Stomach (tissue), 9 donors: Measurements from ENCODE around the gene PRKCE. TPM values are rescaled to one million over a fixed set of nuclear protein-coding genes. Genes with fewer than 3 reads are reported as not detected.

Source experiments
- DNase-seq, 2 donors: peaks; one replicate each; pipeline versions ENCODE4 v3.0.0 to v3.0.0-alpha.2; 2013 to 2019
- H3K27ac ChIP-seq, 5 donors: fragments of 200-600 bp in 4 of 5; sonication (generic) in 4 of 5; one replicate each; pipeline ENCODE4 v1.5.1; 2013 to 2019; ENCODE audit warnings: mild to moderate bottlenecking in 1 of 5, moderate library complexity in 1 of 5
- H3K27me3 ChIP-seq, 3 donors: fragments of 200-600 bp; sonication (generic); one replicate each; pipeline ENCODE4 v1.5.1; 2017 to 2019; ENCODE audit warnings: mixed run types in 1 of 3
- H3K36me3 ChIP-seq, 4 donors: fragments of 200-600 bp; sonication (generic); 1 replicate in 3 of 4; 2 replicates in 1 of 4; pipeline ENCODE4 v1.5.1; 2016 to 2019
- H3K4me1 ChIP-seq, 4 donors: fragments of 200-600 bp; sonication (generic); one replicate each; pipeline ENCODE4 v1.5.1; 2016 to 2019
- H3K4me3 ChIP-seq, 4 donors: fragments of 200-600 bp; sonication (generic) in 3 of 4; one replicate each; pipeline ENCODE4 v1.5.1; 2016 to 2019; ENCODE audit warnings: mild to moderate bottlenecking in 1 of 4
- H3K9me3 ChIP-seq, 4 donors: fragments of 200-600 bp; sonication (generic); one replicate each; pipeline ENCODE4 v1.5.1; 2016 to 2019
- EP300 ChIP-seq: sonication (generic); formaldehyde crosslinking; IDR thresholded peaks from one replicate; pipeline ENCODE4 v1.6.1; 2017; ENCODE audit warnings: antibody characterized with exemption
- POLR2A ChIP-seq, 4 donors: fragments of 450-650 bp; IDR thresholded peaks; one replicate each; pipeline ENCODE4 v1.6.1; 2016; ENCODE audit warnings: antibody characterized with exemption in 4 of 4, control low read depth in 2 of 4, mild to moderate bottlenecking in 1 of 4, moderate library complexity in 1 of 4
- POLR2AphosphoS5 ChIP-seq, 3 donors: sonication (generic); formaldehyde crosslinking; IDR thresholded peaks; one replicate each; pipeline ENCODE4 v1.6.1; 2016; ENCODE audit warnings: antibody characterized with exemption in 3 of 3
- WGBS, 5 donors: extraction: QIAGEN DNeasy Blood & Tissue Kit in 3 of 5; methylation state at CpG; one replicate each; pipeline versions ENCODE4 v1.1.5 to v1.1.7; 2013 to 2018; 5-methylcytosine and 5-hydroxymethylcytosine counted together
- intact Hi-C: fragments of 100-400 bp; cut with DNase I; formaldehyde crosslinking; loops from one replicate; pipeline ENCODE4 v1.15.1; 2023; ENCODE audit warnings: low total_unique reads
- polyA plus RNA-seq, 3 donors: library from polyadenylated mRNA; stranded (reverse); fragments of 200-250 nt; gene quantifications; one replicate each; pipeline ENCODE4 v1.2.3, GENCODE V29; 2013
- total RNA-seq, 5 donors: library from RNA; depleted of rRNA; stranded (reverse); fragments of >200 nt; gene quantifications; one replicate each; pipeline versions ENCODE4 v1.1.0 to v1.2.3, GENCODE V29; 2014 to 2016
- TF ChIP-seq, protein P1 (sequence below), 7 experiments: fragments of 450-650 bp in 4 of 7; fragments of 200-600 bp in 3 of 7; sonication (generic) in 3 of 7; IDR thresholded peaks; one replicate each; pipeline ENCODE4 v1.5.1; 2016 to 2019; ENCODE audit warnings: antibody characterized with exemption in 7 of 7, control low read depth in 2 of 7, mild to moderate bottlenecking in 1 of 7
- donor health status: healthy with polysubstance abuse.
- donor health status: Bipolar disorder and iron deficiency.
- donor health status: healthy.

PRKCE gene
- total and polyA plus RNA-seq, 8 donors: 2.0 to 92.0 (median 10.0) TPM

DNA sequence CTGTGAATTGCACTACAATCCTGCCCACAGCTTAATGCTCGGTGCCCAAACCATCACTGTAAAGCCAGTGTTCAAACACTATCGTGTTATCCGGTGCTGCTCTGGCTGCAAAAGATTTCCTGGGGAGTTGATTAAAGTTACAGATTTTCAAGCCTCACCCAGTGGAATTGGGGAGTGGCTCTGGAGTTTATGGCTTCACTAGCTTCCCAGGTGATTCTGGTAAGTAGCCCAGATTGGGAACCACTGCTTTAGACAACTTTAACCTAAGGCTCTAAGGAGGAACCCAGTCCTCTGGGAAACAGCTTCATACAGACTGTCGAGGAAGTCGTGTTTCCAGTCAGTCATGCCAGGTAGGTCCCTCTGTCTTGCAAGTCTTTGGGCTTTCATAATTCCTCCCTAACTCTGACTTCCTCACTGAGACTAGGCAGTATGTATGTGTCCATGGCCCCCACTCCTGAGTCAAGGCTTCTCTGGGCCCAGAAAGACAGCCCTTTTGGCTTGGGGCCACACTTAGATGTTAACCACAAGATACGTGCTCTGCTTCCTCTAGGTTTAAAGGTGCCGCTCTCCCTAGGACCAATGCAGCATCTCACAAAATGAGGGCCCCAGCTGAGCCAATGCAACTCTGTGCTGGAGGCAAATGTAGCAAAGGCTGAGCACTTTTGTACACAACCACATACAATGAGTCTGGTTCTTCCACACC lies 299.7 kb downstream of the PRKCE start:
- peaks cover 3 to 12% (median 5%) of the 10 kb centered on the region in 4 donors for H3K4me1 ChIP-seq
- no peak overlapping the region for H3K27ac ChIP-seq
- no peak overlapping the region for H3K4me3 ChIP-seq
- H3K9me3 ChIP-seq: no peaks in the 10 kb centered on the region
- no peak for DNase-seq
- no peaks in the 10 kb centered on the region for H3K27me3 ChIP-seq
- TF ChIP-seq, protein P1, sequence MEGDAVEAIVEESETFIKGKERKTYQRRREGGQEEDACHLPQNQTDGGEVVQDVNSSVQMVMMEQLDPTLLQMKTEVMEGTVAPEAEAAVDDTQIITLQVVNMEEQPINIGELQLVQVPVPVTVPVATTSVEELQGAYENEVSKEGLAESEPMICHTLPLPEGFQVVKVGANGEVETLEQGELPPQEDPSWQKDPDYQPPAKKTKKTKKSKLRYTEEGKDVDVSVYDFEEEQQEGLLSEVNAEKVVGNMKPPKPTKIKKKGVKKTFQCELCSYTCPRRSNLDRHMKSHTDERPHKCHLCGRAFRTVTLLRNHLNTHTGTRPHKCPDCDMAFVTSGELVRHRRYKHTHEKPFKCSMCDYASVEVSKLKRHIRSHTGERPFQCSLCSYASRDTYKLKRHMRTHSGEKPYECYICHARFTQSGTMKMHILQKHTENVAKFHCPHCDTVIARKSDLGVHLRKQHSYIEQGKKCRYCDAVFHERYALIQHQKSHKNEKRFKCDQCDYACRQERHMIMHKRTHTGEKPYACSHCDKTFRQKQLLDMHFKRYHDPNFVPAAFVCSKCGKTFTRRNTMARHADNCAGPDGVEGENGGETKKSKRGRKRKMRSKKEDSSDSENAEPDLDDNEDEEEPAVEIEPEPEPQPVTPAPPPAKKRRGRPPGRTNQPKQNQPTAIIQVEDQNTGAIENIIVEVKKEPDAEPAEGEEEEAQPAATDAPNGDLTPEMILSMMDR (IDR thresholded peaks at IDR 0.05): no peak
- TF ChIP-seq EP300 (no peak), POLR2A (IDR thresholded peaks at IDR 0.05) (no peak), POLR2AphosphoS5 (IDR thresholded peaks at IDR 0.05) (no peak)
- intact Hi-C loops: no loop called here
- H3K36me3 ChIP-seq: no peaks in the 10 kb centered on the region
- WGBS, 5 donors: 72 to 86% (median 75%) methylated on average over 7 of the region's 7 CpGs

DNA sequence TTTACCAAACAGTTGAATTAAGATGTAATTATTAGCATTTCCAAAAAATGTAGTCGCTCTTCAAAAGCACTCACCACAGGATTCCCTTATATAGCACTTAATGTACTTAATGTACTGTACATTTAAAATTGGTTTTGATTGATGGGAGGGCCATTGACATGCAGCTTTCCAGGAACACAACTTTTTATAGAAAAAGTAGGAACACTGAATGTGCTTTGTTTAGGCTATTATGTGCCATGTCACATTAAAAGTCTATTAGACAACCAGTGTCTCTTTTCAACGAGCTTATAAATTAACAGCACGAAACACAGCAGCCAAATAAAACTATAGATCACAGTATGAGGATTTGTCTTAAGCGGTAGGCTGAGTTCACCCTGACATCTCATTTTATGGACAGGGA lies 301.1 kb downstream of the PRKCE start:
- TF ChIP-seq POLR2AphosphoS5 (IDR thresholded peaks at IDR 0.05): no peak
- TF ChIP-seq, protein P1 (IDR thresholded peaks at IDR 0.05): no peak
- no peak for TF ChIP-seq POLR2A (IDR thresholded peaks at IDR 0.05)
- TF ChIP-seq EP300: no peak
- no peak overlapping the region for H3K4me3 ChIP-seq
- no peaks in the 10 kb centered on the region for H3K36me3 ChIP-seq
- H3K27me3 ChIP-seq: no peaks in the 10 kb centered on the region
- no peak for DNase-seq
- intact Hi-C loops: no loop called here
- no peaks in the 10 kb centered on the region for H3K9me3 ChIP-seq
- no peak overlapping the region for H3K27ac ChIP-seq
- H3K4me1 ChIP-seq: peaks cover 0 to 6% (median 0%) of the 10 kb centered on the region in 4 donors
- 91 to 94% (median 92%) methylated on average over 4 of the region's 4 CpGs for whole genome bisulfite sequencing, 5 donors

DNA sequence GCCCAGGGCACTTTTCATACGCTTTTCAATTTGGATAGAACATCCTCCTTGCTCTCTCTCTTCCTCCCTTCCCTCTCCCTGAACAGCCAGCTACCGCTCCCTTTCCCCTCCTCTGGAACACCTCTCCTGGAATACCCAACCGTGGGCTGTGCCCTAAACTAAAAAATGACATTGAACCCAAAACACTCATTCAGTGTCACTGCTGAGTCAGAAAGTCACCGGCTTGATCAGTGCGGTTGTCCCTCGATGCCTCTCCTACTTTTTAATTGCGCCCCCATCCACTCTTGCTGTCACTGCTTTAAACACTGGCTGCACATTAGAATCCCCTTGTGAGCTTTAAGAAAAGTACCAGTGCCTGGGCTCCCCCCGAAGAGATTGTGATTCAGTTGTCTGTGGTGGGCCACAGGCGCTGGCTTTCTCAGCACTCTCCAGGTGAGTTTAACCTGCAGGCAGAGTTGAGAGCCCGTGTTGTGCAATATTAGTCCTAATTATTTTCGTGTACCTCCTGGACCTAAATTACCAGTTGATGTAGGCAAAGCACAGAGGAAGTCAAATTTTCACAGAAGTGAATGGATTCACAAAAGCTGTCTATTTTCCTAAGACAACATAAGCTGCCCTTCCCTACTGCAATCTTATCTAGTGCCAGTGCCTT lies 302.0 kb downstream of the PRKCE start:
- H3K36me3 ChIP-seq: no peaks in the 10 kb centered on the region
- H3K4me1 ChIP-seq: peaks cover 0 to 6% (median 0%) of the 10 kb centered on the region in 4 donors
- TF ChIP-seq POLR2AphosphoS5 (IDR thresholded peaks at IDR 0.05): no peak
- no peak for TF ChIP-seq POLR2A (IDR thresholded peaks at IDR 0.05)
- TF ChIP-seq EP300: no peak
- TF ChIP-seq, protein P1 (IDR thresholded peaks at IDR 0.05): no peak
- H3K27ac ChIP-seq: no peak overlapping the region
- no peaks in the 10 kb centered on the region for H3K9me3 ChIP-seq
- H3K27me3 ChIP-seq: no peaks in the 10 kb centered on the region
- no peak overlapping the region for H3K4me3 ChIP-seq
- intact Hi-C loops: no loop called here
- no peak for DNase-seq
- WGBS, 5 donors: 89 to 94% (median 90%) methylated on average over 11 of the region's 11 CpGs

DNA sequence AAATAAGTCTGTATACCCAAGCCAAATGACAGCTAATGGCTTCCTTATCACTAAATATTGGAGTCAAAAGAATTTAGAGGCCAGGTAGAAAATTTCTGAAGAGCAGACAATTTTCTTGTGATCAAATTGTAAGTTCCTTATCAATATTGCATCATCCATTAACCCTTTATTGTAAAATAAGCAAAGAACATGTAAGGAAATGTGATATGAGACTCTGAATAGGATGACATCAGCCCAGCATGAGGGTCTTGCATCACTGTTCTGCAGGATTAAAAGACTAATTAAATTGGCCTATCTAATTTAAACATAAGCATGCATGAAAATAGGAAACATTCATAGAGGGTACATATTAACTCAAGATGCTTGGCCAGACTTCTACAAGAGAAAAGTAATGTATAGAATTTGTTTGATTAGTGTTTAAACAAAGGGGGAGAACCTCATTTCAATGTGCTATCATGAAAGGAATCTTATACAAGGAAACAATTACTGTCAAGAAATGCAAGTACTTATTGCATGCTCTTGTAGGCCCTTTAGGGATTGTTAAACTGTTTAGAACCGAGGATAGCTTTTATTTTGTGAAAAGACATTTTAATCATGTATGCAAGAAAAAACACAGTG lies 302.9 kb downstream of the PRKCE start:
- Histone ChIP-seq H3K4me3 (no peak overlapping the region), H3K4me1 (peaks cover 0 to 6% (median 5%) of the 10 kb centered on the region in 4 donors), H3K27me3 (no peaks in the 10 kb centered on the region), H3K36me3 (no peaks in the 10 kb centered on the region), H3K9me3 (no peaks in the 10 kb centered on the region), H3K27ac (no peak overlapping the region)
- DNase-seq: no peak
- TF ChIP-seq POLR2A (IDR thresholded peaks at IDR 0.05): no peak
- TF ChIP-seq, protein P1 (IDR thresholded peaks at IDR 0.05): no peak
- TF ChIP-seq EP300: no peak
- no peak for TF ChIP-seq POLR2AphosphoS5 (IDR thresholded peaks at IDR 0.05)
- intact Hi-C loops: no loop called here
- 76 to 90% (median 81%) methylated on average over 1 of the region's 1 CpG for WGBS, 5 donors
